Measurements from ENCODE around the gene RFTN1. TPM values are rescaled to one million over a fixed set of nuclear protein-coding genes. Genes with fewer than 3 reads are reported as not detected.

The RFTN1 gene
- total RNA-seq, 1 donor from 2014 or later = 21.2 TPM

DNA sequence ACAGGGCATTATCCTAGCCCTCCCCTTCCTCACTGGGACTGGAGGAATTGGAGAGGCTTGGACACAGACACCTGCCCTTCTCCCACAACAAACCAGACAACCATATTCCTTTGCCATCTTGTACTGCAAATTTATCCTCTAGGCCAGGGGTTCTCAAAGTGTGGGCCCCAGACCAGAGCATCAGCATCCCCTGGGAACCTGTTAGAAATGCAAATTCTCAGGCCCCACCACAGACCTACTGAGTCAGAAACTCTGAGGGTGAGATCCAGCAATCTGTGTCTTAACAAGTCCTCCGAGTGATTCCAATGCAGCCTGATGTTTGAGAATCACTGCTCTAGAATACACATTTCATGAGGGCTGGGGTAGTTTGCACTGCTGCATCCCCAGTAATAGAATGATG lies 133.1 kb downstream of the RFTN1 start:
- no peak for DNase-seq (ENCODE audit: low spot score)

DNA sequence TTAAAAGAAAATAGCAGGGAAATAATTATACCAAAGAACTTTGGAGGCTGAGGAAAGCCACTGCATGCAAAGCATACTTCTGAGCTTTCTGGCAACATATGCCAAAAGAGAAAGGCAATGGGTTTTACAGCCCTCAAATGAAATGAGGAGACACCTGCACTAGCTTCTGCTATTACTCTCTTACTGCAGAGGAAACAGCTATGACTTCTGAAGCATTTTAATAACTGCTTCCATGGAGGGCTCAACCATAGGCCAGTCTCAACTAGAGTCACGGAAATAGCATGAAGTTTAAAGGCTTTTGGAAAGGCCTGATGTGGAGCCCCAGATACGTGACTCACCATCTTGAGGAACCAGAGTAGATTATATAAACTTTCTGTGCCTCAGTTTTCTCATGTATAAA lies 133.7 kb downstream of the RFTN1 start:
- no peak for DNase-seq (ENCODE audit: low spot score)

- no peak for DNase-seq (ENCODE audit: low spot score)
Observed at GRCh38 chr3:16378920-16379319, 134.6 kb downstream of the RFTN1 start.

GRCh38 chr3:16378415-16378814 lies 135.1 kb downstream of the RFTN1 start:
- DNase-seq (ENCODE audit: low spot score) = no peak

GRCh38 chr3:16377847-16378302 lies 135.6 kb downstream of the RFTN1 start:
- no peak for DNase-seq (ENCODE audit: low spot score)

DNA sequence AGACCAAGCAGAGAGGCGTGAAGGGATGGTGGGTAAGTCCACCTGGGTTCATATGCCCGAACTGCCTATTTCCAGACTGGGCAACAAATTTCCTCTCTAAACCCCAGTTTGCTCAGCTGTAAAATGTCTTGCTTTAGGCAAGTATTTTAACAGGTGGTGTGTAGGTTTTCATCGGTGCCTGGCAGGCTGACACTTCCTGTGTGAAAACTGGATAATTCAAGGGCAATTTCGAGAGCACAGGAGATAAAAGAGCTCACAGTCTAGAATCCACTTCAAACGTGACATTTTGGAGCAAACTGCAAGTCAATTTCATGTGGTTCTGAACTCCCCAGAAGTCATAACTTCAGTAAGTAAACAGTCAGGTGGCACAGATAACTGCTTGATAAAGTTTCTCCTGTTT lies 136.3 kb downstream of the RFTN1 start:
- no peak for DNase-seq (ENCODE audit: low spot score)

DNA sequence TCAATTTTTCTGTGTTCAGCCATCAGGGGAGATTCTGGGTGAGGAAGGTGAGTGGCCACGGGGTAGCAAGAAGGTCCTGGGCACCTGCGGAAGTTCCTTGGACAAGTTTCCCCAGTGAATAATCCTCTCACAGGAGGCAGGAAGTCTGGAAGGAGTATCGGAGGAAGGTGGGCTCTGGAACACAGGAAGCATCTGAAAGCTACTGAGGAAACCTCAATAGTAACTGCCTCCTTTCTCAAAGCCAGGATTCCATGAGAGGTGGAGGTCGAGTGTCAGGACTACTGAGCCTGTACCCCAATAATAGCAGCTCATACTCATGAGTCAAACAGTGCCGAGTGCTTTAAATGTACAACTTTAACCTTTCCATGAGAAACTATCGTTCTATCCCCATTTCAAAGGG lies 137.6 kb downstream of the RFTN1 start:
- no peak for DNase-seq (ENCODE audit: low spot score)

DNA sequence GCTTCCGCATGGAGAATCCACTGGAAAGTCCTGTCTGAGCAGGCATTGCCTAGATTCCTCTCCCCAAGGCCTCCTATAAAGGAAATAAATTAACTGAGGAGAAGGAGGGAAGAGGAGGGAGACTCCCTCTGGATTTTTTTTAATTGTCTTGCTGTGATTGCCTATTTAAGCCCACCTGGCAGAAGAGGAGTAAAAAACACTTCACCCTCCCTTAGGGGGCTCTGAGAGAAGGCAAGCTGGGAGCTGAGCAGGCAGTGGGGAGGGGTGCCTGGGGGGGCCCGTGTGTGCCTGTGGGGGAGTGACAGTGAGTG lies 138.6 kb downstream of the RFTN1 start:
- DNase-seq (ENCODE audit: low spot score) = no peak

- no peak for DNase-seq (ENCODE audit: low spot score)
Observed at GRCh38 chr3:16374047-16374934, 139.2 kb downstream of the RFTN1 start.

- DNase-seq (ENCODE audit: low spot score) = no peak
Observed at GRCh38 chr3:16373341-16373946, 140.1 kb downstream of the RFTN1 start.

GRCh38 chr3:16372362-16373292 lies 140.9 kb downstream of the RFTN1 start:
- no peak for DNase-seq (ENCODE audit: low spot score)

GRCh38 chr3:16370872-16371740 lies 142.4 kb downstream of the RFTN1 start:
- peak; percentile 10 for DNase-seq (ENCODE audit: low spot score)

DNA sequence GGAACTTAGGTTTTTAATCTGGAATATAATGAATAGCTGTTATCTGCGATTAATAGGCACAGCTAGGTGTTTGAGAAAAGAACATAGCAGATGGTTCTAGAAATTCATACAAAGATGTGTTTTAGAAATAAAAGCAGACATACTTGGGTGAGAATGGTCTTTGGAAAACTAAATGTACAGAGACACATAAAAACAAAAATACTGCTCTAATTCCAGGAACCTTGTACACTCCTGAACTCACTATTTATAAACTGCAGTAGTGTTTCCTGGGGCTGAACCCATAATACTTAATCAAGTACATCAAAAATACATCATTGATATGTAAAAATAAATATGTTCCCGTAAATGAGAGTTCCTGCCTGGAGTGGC lies 143.0 kb downstream of the RFTN1 start:
- DNase-seq (ENCODE audit: low spot score) = no peak

DNA sequence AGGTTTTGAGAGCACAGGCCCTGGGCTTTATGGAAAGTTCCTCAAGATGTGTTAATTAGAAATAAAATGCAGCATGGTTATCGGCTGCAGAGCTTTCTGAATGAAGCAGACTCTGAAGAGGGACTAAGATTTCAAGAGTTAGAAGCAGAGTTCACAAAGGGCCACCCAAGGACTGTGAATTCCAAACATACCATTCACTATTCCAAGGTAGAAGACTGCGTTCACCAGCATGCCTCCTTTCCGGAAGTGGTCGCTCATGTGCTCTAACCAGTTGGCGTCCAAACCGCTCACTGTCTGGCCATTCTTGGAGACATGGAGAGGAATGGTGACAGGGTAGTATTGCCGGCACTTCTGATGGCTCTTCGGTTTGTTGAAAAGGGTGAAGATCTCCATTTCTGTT lies 143.6 kb downstream of the RFTN1 start:
- DNase-seq (ENCODE audit: low spot score) = no peak

GRCh38 chr3:16369276-16369675 lies 144.2 kb downstream of the RFTN1 start:
- DNase-seq (ENCODE audit: low spot score) = no peak

- DNase-seq (ENCODE audit: low spot score) = no peak
Observed at GRCh38 chr3:16366581-16366980, 146.9 kb downstream of the RFTN1 start.

DNA sequence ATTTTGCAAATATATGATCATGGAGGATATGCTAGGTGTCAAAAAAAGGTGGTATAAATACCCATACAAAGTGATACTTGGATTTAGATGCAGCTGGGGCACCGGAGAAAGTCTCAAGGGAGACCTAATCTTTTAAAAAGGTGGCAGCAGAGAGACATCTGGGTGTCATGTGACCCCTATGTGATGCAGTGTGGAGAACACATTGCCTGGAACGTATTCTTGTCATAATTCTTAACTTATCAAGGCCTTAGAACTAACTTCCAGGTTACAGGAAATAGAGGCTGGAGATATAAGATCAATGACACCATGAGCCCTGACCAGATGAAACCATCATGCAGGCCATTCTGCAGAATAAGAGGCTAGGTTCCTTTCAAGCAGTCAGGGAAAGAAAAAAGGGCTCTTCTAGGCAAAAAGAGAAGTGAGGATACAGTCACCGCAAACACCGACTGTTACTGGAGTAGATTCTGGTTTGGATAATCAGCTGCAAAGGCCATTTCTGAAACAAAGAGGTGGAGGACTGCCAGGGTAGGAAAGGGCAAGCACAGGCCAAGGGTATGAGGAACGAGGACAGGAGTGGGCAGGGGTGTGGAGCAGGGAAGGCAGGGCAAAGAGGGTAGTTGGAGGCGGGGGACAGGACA lies 147.9 kb downstream of the RFTN1 start:
- no peak for DNase-seq (ENCODE audit: low spot score)

DNA sequence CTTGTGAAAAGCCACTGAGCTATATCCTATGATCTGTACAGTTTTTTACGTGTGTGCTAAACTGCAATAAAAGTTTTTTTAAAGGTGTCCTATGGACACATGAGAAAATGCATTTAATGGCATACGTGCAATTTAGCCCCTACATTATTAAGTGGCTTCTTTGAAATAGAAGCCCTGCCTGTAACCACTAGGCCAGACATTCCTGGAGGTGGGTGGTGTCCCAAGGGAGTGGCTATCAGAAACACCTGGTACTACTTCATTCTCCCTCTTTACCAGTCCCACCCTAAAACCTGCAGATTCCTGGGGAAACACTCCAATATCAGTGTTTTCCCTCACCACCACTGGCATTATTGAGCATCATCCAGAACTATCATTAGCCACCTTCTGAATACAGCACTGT lies 148.5 kb downstream of the RFTN1 start:
- DNase-seq (ENCODE audit: low spot score) = no peak

DNA sequence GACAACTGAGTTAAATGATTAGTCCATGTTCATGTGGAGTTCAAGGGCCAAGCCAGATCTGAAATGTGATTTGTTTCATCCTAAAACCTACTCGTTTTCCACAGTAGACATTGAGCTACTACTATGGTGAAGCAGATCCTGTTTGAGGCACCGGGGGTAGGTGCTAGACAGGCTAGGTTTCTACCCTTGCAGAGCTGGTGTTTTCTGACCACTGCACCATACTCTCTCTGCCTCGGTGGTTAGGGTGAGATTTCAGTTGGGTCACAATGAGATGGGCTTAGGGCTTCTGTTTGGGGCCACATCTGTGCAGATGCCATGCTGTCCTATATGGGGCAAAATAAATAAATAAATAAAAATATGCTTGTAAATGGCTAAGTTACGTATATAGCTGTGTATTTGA lies 149.2 kb downstream of the RFTN1 start:
- no peak for DNase-seq (ENCODE audit: low spot score)

DNA sequence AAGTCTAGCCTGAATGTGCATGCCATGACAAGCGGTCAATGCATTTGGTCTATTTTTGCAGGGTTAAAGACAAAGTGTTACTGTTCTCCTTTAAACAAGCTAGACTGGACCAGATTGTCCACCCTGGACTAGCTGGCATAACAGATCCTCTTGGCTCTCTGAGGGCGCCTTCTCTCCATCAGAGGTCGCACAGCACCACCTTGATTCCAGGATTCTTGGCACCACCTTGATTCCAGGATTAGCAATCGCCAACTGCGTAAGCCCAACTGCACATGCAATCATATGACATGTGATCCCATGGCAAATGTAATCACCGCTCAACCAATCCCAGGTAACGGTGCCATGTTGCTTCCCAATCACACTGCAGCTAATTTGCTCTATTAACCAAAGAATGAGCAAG lies 149.9 kb downstream of the RFTN1 start:
- no peak for DNase-seq (ENCODE audit: low spot score)

DNA sequence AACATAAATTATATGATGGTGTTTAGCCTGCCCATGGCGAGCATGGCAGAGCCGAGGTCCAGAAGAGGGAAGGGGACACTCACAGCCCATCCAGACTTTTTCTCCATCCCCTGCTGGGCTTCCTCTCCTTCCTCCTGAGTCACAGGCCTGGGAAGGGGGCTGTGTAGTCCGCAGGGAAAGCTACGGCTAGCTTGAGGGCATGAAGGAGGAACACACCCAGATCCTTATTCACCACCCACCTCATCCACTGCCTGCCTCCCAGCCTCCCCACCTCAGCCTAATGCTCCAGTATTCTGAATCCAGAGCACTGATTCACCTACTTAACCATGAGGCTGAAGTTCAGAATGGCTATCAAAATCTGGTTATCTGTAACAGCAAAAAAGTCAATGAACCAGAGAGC lies 150.7 kb downstream of the RFTN1 start:
- DNase-seq (ENCODE audit: low spot score) = no peak

Measured in umbilical cord (tissue), 2 donors.